HepG2 (cell line): Measurements from ENCODE around the gene INO80B. TPM values are rescaled to one million over a fixed set of nuclear protein-coding genes. Genes with fewer than 3 reads are reported as not detected.
A peak's percentile ranks its signal among the peaks of the same experiment; 100 is the strongest.

Experiments used
- ARNT ChIP-seq: fragments of 450-650 bp; IDR thresholded peaks from 2 replicates; pipeline ENCODE4 v1.6.1; 2017
- ATM ChIP-seq: fragments of 450-650 bp; IDR thresholded peaks from 2 replicates; pipeline ENCODE4 v1.7.1; 2017; ENCODE audit warnings: mild to moderate bottlenecking, borderline replicate concordance
- CBFB ChIP-seq: sonication (generic); formaldehyde crosslinking; IDR thresholded peaks from 2 replicates; pipeline ENCODE4 v1.4.0; 2020; ENCODE audit warnings: missing genetic modification reagents
- EED ChIP-seq: sonication (generic); formaldehyde crosslinking; IDR thresholded peaks from 2 replicates; pipeline ENCODE4 v1.5.0; 2020; ENCODE audit warnings: mild to moderate bottlenecking, missing genetic modification reagents
- FOSL1 ChIP-seq: sonication (generic); formaldehyde crosslinking; IDR thresholded peaks from 2 replicates; pipeline ENCODE4 v1.9.0; 2021; ENCODE audit warnings: missing genetic modification reagents, borderline replicate concordance
- HCFC1 ChIP-seq: fragments of 150-350 bp; IDR thresholded peaks from 2 replicates; pipeline ENCODE4 v1.6.1; 2014; ENCODE audit warnings: low read depth, low read length
- HNF4G ChIP-seq, 2 experiments: sonication (generic) in 1 of 2; formaldehyde crosslinking in 1 of 2; IDR thresholded peaks; 2 replicates each; pipeline versions ENCODE4 v1.4.0 to v1.6.1; 2011 to 2020; ENCODE audit warnings: borderline replicate concordance in 2 of 2, low read depth in 2 of 2, mild to moderate bottlenecking in 2 of 2, low read length in 1 of 2, missing genetic modification reagents in 1 of 2, moderate library complexity in 1 of 2
- PCBP2 ChIP-seq: fragments of 200-400 bp; formaldehyde crosslinking; optimal IDR thresholded peaks from 2 replicates; pipeline ENCODE3; 2018; ENCODE audit warnings: low read length, low read depth; ENCODE audit not compliant: poor library complexity, severe bottlenecking
- PLRG1 ChIP-seq: fragments of 450-650 bp; conservative IDR thresholded peaks from 2 replicates; pipeline ENCODE4 v1.6.1; 2016
- SMARCE1 ChIP-seq: fragments of 450-650 bp; IDR thresholded peaks from 2 replicates; pipeline ENCODE4 v1.6.1; 2017; ENCODE audit warnings: borderline replicate concordance
- SMC3 ChIP-seq: IDR thresholded peaks from 2 replicates; pipeline ENCODE4 v1.6.1; 2011; ENCODE audit warnings: low read length, improper control_type of control experiment
- SRF ChIP-seq: IDR thresholded peaks from 2 replicates; pipeline ENCODE4 v1.6.1; 2011; ENCODE audit warnings: mild to moderate bottlenecking, low read depth, low read length, moderate library complexity
- YY1 ChIP-seq: IDR thresholded peaks from 2 replicates; pipeline ENCODE4 v1.6.1; 2011; ENCODE audit warnings: low read length, low read depth, moderate library complexity, mild to moderate bottlenecking; ENCODE audit not compliant: insufficient read depth, insufficient replicate concordance
- ZBTB20 ChIP-seq: sonication (generic); formaldehyde crosslinking; IDR thresholded peaks from 2 replicates; pipeline ENCODE4 v1.8.1; 2023; ENCODE audit warnings: missing genetic modification reagents, low read depth, mild to moderate bottlenecking, borderline replicate concordance
- ZFAT ChIP-seq: sonication (generic); formaldehyde crosslinking; conservative IDR thresholded peaks from 2 replicates; pipeline ENCODE4 v1.8.1; 2023; ENCODE audit warnings: missing genetic modification reagents, inconsistent platforms
- ZMAT3 ChIP-seq: sonication (generic); formaldehyde crosslinking; conservative IDR thresholded peaks from 2 replicates; pipeline ENCODE4 v1.7.0; 2021; ENCODE audit warnings: missing genetic modification reagents
- ZMYM3 ChIP-seq: sonication (generic); formaldehyde crosslinking; IDR thresholded peaks from 2 replicates; pipeline ENCODE4 v1.5.1; 2020; ENCODE audit warnings: mild to moderate bottlenecking, missing genetic modification reagents
- ZNF33A ChIP-seq: sonication (generic); formaldehyde crosslinking; IDR thresholded peaks from 2 replicates; pipeline ENCODE4 v1.5.1; 2020; ENCODE audit warnings: missing genetic modification reagents, mild to moderate bottlenecking, moderate library complexity, borderline replicate concordance
- ZNF431 ChIP-seq: sonication (generic); formaldehyde crosslinking; IDR thresholded peaks from 2 replicates; pipeline ENCODE4 v1.9.0; 2022; ENCODE audit warnings: missing genetic modification reagents, low read depth, mild to moderate bottlenecking, borderline replicate concordance
- ZNF572 ChIP-seq: sonication (generic); formaldehyde crosslinking; IDR thresholded peaks from 2 replicates; pipeline ENCODE4 v1.5.1; 2020; ENCODE audit warnings: mild to moderate bottlenecking, missing genetic modification reagents
- ZNF598 ChIP-seq: sonication (generic); formaldehyde crosslinking; IDR thresholded peaks from 2 replicates; pipeline ENCODE4 v1.5.1; 2020; ENCODE audit warnings: mild to moderate bottlenecking, missing genetic modification reagents, borderline replicate concordance
- ZNF629 ChIP-seq: sonication (generic); formaldehyde crosslinking; conservative IDR thresholded peaks from 2 replicates; pipeline ENCODE4 v1.5.0; 2020; ENCODE audit warnings: missing genetic modification reagents
- ZNF670 ChIP-seq: sonication (generic); formaldehyde crosslinking; IDR thresholded peaks from 2 replicates; pipeline ENCODE4 v1.8.0; 2022; ENCODE audit warnings: mild to moderate bottlenecking, missing genetic modification reagents, borderline replicate concordance
- polyA plus RNA-seq, 8 experiments: library from polyadenylated mRNA; depleted of rRNA in 3 of 8; stranded (reverse) in 7 of 8; unstranded in 1 of 8; fragments of >200 nt; fragmentation: Illumina TruSeq in 4 of 8; extraction: Trizol in 4 of 8; gene quantifications; 2 replicates each; pipeline versions ENCODE4 v1.2.1 to v1.2.3, GENCODE V29; 2011 to 2016; ENCODE audit warnings: low read depth in 4 of 8, missing spikeins in 1 of 8, mixed read lengths in 1 of 8; ENCODE audit not compliant: insufficient read depth in 1 of 8
- total RNA-seq, 5 experiments: library from RNA; depleted of rRNA; stranded (reverse); fragments of >200 nt; fragmentation: Illumina TruSeq; extraction: Trizol; gene quantifications; 2 replicates each; pipeline ENCODE4 v1.2.3, GENCODE V29; 2016; ENCODE audit warnings: low read depth in 1 of 5
- TF ChIP-seq, protein P1 (sequence below): sonication (generic); formaldehyde crosslinking; IDR thresholded peaks from 2 replicates; pipeline ENCODE4 v1.5.1; 2020; ENCODE audit warnings: missing genetic modification reagents, mild to moderate bottlenecking, borderline replicate concordance
- TF ChIP-seq, protein P2 (sequence below): sonication (generic); formaldehyde crosslinking; IDR thresholded peaks from 2 replicates; pipeline ENCODE4 v1.4.0; 2020; ENCODE audit warnings: missing genetic modification reagents, mild to moderate bottlenecking, borderline replicate concordance
- TF ChIP-seq, protein P3 (sequence below): sonication (generic); formaldehyde crosslinking; IDR thresholded peaks from 2 replicates; pipeline ENCODE4 v1.5.0; 2020; ENCODE audit warnings: missing genetic modification reagents

INO80B gene
- total and polyA plus RNA-seq, 2 of the 13 experiments (the other 11 are each of a cell fraction or from before 2014, with no cell fraction given): 6.2 to 14.5 TPM

DNA sequence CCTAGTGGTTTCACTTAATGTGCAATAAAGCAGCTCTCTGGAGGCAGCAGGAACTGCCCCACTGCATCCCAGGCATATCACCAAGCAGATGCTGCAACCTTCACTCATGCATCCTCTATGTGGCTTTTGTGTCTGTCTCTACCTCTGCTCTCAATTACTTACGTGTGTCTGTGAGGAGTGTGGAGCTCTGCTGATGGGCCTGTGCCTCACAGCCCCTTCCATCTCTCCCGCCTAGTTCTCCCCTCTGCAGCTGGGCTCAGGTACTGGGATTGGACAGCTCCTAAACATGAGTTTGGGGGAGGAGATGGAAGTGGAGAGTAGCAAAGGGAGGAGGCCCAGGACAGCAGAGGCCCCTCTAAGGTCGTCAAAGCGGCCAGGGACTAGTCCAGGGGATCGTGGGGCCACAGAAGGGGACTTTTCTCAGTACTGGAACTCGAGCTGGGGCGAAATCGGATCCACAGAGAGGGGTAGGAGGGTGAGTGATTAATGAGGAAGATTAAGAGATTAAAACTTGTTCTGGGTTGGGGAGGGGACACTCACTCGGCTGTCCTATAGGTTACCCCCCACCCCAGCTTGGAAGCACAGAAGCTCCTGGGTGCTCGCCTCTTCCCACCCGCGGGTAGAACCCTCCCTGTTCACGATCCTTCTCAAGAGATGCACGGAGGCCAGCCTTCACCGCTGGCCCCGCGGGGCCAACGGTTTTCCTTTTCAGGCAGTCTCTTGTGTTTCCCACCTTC is 46.6 kb downstream of the INO80B start (continued):
- TF ChIP-seq, protein P1, sequence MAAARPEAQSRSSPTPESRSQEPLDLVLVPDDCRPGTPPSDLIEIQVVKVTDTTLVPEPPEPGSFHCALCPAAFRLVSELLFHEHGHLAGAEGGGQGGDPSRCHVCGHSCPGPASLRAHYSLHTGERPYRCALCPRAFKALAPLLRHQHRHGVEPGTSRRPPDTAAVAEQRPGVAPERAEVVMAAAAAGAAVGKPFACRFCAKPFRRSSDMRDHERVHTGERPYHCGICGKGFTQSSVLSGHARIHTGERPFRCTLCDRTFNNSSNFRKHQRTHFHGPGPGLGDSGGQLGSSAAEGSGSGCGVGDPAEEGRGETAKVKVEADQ (CRISPR knock-in tag): no peak
- no peak for TF ChIP-seq PLRG1
- TF ChIP-seq HNF4G (IDR thresholded peaks at IDR 0.05; ENCODE audit: borderline replicate concordance, low read depth, low read length): no peak
- TF ChIP-seq HNF4G (CRISPR knock-in tag; IDR thresholded peaks at IDR 0.05; ENCODE audit: borderline replicate concordance, low read depth): no peak
- TF ChIP-seq ARNT: no peak
- no peak for TF ChIP-seq ZNF33A (CRISPR knock-in tag)
- no peak for TF ChIP-seq ZBTB20 (CRISPR knock-in tag)
- TF ChIP-seq ZMYM3 (CRISPR knock-in tag): no peak
- no peak for TF ChIP-seq HCFC1
- TF ChIP-seq ZMAT3 (CRISPR knock-in tag): no peak; the same call in 1 of the 2 replicates
- TF ChIP-seq, protein P2, sequence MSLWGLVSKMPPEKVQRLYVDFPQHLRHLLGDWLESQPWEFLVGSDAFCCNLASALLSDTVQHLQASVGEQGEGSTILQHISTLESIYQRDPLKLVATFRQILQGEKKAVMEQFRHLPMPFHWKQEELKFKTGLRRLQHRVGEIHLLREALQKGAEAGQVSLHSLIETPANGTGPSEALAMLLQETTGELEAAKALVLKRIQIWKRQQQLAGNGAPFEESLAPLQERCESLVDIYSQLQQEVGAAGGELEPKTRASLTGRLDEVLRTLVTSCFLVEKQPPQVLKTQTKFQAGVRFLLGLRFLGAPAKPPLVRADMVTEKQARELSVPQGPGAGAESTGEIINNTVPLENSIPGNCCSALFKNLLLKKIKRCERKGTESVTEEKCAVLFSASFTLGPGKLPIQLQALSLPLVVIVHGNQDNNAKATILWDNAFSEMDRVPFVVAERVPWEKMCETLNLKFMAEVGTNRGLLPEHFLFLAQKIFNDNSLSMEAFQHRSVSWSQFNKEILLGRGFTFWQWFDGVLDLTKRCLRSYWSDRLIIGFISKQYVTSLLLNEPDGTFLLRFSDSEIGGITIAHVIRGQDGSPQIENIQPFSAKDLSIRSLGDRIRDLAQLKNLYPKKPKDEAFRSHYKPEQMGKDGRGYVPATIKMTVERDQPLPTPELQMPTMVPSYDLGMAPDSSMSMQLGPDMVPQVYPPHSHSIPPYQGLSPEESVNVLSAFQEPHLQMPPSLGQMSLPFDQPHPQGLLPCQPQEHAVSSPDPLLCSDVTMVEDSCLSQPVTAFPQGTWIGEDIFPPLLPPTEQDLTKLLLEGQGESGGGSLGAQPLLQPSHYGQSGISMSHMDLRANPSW (CRISPR knock-in tag): no peak
- no peak for TF ChIP-seq SMARCE1
- TF ChIP-seq ZFAT (CRISPR knock-in tag): no peak
- TF ChIP-seq SMC3: no peak
- TF ChIP-seq CBFB (CRISPR knock-in tag): no peak
- no peak for TF ChIP-seq ZNF629
- TF ChIP-seq, protein P3, sequence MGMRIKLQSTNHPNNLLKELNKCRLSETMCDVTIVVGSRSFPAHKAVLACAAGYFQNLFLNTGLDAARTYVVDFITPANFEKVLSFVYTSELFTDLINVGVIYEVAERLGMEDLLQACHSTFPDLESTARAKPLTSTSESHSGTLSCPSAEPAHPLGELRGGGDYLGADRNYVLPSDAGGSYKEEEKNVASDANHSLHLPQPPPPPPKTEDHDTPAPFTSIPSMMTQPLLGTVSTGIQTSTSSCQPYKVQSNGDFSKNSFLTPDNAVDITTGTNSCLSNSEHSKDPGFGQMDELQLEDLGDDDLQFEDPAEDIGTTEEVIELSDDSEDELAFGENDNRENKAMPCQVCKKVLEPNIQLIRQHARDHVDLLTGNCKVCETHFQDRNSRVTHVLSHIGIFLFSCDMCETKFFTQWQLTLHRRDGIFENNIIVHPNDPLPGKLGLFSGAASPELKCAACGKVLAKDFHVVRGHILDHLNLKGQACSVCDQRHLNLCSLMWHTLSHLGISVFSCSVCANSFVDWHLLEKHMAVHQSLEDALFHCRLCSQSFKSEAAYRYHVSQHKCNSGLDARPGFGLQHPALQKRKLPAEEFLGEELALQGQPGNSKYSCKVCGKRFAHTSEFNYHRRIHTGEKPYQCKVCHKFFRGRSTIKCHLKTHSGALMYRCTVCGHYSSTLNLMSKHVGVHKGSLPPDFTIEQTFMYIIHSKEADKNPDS (CRISPR knock-in tag): no peak
- TF ChIP-seq ATM: no peak
- no peak for TF ChIP-seq ZNF431 (CRISPR knock-in tag)
- TF ChIP-seq ZNF572 (CRISPR knock-in tag): no peak
- no peak for TF ChIP-seq EED (CRISPR knock-in tag)
- no peak for TF ChIP-seq SRF
- peak; percentile 20 for TF ChIP-seq YY1
- TF ChIP-seq ZNF598 (CRISPR knock-in tag): 0 out of 2 replicates have a peak, but pooled peaks have one; percentile 42
- no peak for TF ChIP-seq FOSL1 (CRISPR knock-in tag)
- no peak for TF ChIP-seq ZNF670 (CRISPR knock-in tag)
- no peak for TF ChIP-seq PCBP2
